ENCODE results near the gene NR1I3.

DNA sequence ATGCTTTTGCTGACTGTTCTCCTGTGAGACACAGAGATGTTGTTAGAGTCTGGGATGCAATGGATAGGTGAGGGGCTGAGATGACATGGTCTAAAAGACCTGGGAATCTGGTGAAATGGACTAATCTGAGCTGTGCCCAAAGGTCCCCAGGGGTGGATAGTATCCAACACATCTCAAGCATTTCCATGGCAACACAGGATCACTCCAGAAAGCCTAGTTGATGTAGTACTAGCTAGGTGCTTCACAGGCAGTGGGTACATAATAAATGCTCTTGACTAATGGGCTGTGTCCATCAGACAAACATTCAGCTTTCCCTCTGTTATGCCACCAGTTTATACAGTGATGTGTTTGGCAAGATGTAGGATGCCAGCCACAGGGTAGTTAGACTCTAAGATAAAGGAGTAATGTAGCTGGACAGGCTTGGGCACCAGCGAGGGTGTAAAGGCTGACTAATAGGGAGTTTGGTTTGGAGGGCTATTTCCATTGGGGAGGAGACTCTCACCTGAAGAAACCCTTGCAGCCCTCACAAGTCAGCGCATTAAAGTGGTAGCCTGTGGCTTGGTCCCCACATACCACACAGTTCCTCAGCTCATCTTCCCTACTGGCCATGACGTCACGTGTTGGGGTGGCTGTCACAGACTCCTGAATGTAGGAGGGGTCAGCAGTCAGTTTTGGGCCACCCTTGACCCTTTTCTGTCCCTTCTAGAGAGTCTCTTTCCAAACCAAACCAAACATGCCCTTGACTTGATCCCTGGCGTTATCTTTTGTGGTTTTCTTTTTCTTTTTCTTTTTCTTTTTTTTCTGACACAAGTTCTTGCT, 1.8 kb downstream of the NR1I3 start:
- TF ChIP-seq, protein P1, sequence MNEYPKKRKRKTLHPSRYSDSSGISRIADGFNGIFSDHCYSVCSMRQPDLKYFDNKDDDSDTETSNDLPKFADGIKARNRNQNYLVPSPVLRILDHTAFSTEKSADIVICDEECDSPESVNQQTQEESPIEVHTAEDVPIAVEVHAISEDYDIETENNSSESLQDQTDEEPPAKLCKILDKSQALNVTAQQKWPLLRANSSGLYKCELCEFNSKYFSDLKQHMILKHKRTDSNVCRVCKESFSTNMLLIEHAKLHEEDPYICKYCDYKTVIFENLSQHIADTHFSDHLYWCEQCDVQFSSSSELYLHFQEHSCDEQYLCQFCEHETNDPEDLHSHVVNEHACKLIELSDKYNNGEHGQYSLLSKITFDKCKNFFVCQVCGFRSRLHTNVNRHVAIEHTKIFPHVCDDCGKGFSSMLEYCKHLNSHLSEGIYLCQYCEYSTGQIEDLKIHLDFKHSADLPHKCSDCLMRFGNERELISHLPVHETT (tag by site-specific recombination; IDR thresholded peaks at IDR 0.05), result no peak
- no peak for TF ChIP-seq ZNF19 (tag by site-specific recombination; IDR thresholded peaks at IDR 0.05; ENCODE audit: low read depth)
- TF ChIP-seq, protein P2, sequence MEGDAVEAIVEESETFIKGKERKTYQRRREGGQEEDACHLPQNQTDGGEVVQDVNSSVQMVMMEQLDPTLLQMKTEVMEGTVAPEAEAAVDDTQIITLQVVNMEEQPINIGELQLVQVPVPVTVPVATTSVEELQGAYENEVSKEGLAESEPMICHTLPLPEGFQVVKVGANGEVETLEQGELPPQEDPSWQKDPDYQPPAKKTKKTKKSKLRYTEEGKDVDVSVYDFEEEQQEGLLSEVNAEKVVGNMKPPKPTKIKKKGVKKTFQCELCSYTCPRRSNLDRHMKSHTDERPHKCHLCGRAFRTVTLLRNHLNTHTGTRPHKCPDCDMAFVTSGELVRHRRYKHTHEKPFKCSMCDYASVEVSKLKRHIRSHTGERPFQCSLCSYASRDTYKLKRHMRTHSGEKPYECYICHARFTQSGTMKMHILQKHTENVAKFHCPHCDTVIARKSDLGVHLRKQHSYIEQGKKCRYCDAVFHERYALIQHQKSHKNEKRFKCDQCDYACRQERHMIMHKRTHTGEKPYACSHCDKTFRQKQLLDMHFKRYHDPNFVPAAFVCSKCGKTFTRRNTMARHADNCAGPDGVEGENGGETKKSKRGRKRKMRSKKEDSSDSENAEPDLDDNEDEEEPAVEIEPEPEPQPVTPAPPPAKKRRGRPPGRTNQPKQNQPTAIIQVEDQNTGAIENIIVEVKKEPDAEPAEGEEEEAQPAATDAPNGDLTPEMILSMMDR (tag by site-specific recombination; IDR thresholded peaks at IDR 0.05), result no peak
- no peak for TF ChIP-seq RBAK (tag by site-specific recombination; IDR thresholded peaks at IDR 0.05)
- TF ChIP-seq, protein P3, sequence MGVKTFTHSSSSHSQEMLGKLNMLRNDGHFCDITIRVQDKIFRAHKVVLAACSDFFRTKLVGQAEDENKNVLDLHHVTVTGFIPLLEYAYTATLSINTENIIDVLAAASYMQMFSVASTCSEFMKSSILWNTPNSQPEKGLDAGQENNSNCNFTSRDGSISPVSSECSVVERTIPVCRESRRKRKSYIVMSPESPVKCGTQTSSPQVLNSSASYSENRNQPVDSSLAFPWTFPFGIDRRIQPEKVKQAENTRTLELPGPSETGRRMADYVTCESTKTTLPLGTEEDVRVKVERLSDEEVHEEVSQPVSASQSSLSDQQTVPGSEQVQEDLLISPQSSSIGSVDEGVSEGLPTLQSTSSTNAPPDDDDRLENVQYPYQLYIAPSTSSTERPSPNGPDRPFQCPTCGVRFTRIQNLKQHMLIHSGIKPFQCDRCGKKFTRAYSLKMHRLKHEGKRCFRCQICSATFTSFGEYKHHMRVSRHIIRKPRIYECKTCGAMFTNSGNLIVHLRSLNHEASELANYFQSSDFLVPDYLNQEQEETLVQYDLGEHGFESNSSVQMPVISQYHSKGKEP (tag by site-specific recombination; IDR thresholded peaks at IDR 0.05), result no peak
- TF ChIP-seq ZNF654 (tag by site-specific recombination; IDR thresholded peaks at IDR 0.05; ENCODE audit: low read depth), result no peak
- TF ChIP-seq, protein P4, sequence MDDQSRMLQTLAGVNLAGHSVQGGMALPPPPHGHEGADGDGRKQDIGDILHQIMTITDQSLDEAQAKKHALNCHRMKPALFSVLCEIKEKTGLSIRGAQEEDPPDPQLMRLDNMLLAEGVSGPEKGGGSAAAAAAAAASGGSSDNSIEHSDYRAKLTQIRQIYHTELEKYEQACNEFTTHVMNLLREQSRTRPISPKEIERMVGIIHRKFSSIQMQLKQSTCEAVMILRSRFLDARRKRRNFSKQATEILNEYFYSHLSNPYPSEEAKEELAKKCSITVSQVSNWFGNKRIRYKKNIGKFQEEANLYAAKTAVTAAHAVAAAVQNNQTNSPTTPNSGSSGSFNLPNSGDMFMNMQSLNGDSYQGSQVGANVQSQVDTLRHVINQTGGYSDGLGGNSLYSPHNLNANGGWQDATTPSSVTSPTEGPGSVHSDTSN (CRISPR knock-in tag; IDR thresholded peaks at IDR 0.05), result no peak
- TF ChIP-seq YY1 (tag by site-specific recombination; IDR thresholded peaks at IDR 0.05), result no peak

All from HEK293 (cell line).